SU-DHL-6 (cell line): ENCODE data around the gene SDK2.

Experiments used
- H2AFZ ChIP-seq: fragments of 200-600 bp; sonication (generic); 2 replicates; pipeline ENCODE4 v1.6.1; 2014; ENCODE audit warnings: low read depth, mild to moderate bottlenecking, moderate library complexity, mixed read lengths, antibody characterized with exemption, low read length; ENCODE audit not compliant: severe bottlenecking
- H3F3A ChIP-seq: fragments of 200-600 bp; shearing (Covaris generic); 2 replicates; pipeline ENCODE4 v1.6.0; 2016; ENCODE audit warnings: antibody characterized with exemption, mild to moderate bottlenecking; ENCODE audit not compliant: insufficient read depth
- H3K27ac ChIP-seq: fragments of 200-600 bp; sonication (generic); 2 replicates; pipeline ENCODE4 v1.5.1; 2016; ENCODE audit warnings: low read depth, mild to moderate bottlenecking, low read length, moderate library complexity, mixed read lengths
- H3K27me3 ChIP-seq: fragments of 200-600 bp; sonication (generic), shearing (Covaris generic); 2 replicates; pipeline ENCODE4 v1.6.0; 2014; ENCODE audit warnings: mild to moderate bottlenecking, low read length
- H3K36me3 ChIP-seq: fragments of 200-600 bp; sonication (generic); 2 replicates; pipeline ENCODE4 v1.6.1; 2014; ENCODE audit warnings: mild to moderate bottlenecking, low read length, mixed read lengths
- H3K4me2 ChIP-seq: fragments of 300-600, 200-600 bp; shearing (Covaris generic), sonication (generic); 2 replicates; pipeline ENCODE4 v1.6.0; 2014; ENCODE audit warnings: low read length, low read depth, mild to moderate bottlenecking; ENCODE audit not compliant: poor library complexity, severe bottlenecking
- H3K4me3 ChIP-seq: fragments of 200-600 bp; sonication (generic); 2 replicates; pipeline ENCODE4 v1.5.1; 2014; ENCODE audit warnings: antibody characterized with exemption, low read length, mild to moderate bottlenecking, mixed read lengths; ENCODE audit not compliant: insufficient read depth, poor library complexity, severe bottlenecking
- H3K79me2 ChIP-seq: fragments of 200-600 bp; sonication (generic); 2 replicates; pipeline ENCODE4 v1.6.1; 2014; ENCODE audit warnings: mild to moderate bottlenecking, low read length, moderate library complexity; ENCODE audit not compliant: insufficient read depth
- H3K9ac ChIP-seq: fragments of 200-600 bp; sonication (generic); 2 replicates; pipeline ENCODE4 v1.7.0; 2014; ENCODE audit warnings: mild to moderate bottlenecking, low read length
- H3K9me2 ChIP-seq: fragments of 200-600 bp; sonication (generic); replicated peaks from 2 replicates; pipeline ENCODE4 v1.6.1; 2014; ENCODE audit warnings: low read length; ENCODE audit not compliant: insufficient read depth
- H3K9me3 ChIP-seq: fragments of 200-600 bp; sonication (generic); 2 replicates; pipeline ENCODE4 v1.6.1; 2014; ENCODE audit warnings: low read length, mixed read lengths; ENCODE audit not compliant: insufficient read depth
- H4K20me1 ChIP-seq: fragments of 200-600 bp; sonication (generic); 2 replicates; pipeline ENCODE4 v1.6.1; 2014; ENCODE audit warnings: low read depth, mild to moderate bottlenecking, antibody characterized with exemption, low read length, moderate library complexity, mixed read lengths
- CTCF ChIP-seq: fragments of 200-600 bp; sonication (generic); IDR thresholded peaks from one replicate; pipeline ENCODE4 v1.5.1; 2017; ENCODE audit warnings: antibody characterized with exemption, mild to moderate bottlenecking, low read length, moderate library complexity; ENCODE audit not compliant: insufficient read depth, poor library complexity, severe bottlenecking
- EZH2phosphoT487 ChIP-seq: fragments of 200-600 bp; sonication (generic), shearing (Covaris generic); conservative IDR thresholded peaks from 2 replicates; pipeline ENCODE4 v1.6.1; 2018; ENCODE audit warnings: mild to moderate bottlenecking, antibody characterized with exemption, low read length, moderate library complexity, mixed read lengths

The SDK2 gene

DNA sequence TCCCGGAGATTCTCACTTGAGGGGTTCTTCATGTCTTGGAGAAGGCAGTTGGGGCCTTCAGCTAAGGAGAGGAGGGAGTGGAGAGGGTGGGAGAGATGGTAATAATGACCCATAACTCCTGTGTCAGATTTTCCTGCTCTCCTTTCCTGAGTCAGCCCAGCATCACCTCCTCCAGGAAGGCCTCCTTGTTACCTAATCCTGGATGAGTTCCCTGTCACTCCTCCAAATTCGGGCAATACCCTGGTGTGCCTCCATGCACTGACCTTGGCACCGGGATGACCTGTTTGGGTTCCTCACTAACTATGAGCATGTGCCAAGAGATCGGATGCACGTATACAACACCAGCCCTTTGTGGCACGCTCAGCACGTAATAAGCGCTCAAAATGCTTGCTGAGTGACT, 38.8 kb downstream of the SDK2 start:
- Histone ChIP-seq H3K9me2 (no peaks in the 10 kb centered on the region), H3K36me3 (no peaks in the 10 kb centered on the region), H3F3A (no peaks in the 10 kb centered on the region), H4K20me1 (no peaks in the 10 kb centered on the region), H3K27me3 (no peaks in the 10 kb centered on the region), H3K27ac (no peak overlapping the region), H3K79me2 (no peaks in the 10 kb centered on the region), H2AFZ (no peak overlapping the region), H3K4me2 (no peak overlapping the region), H3K4me3 (no peak overlapping the region), H3K9me3 (no peaks in the 10 kb centered on the region), H3K9ac (no peak overlapping the region)
- TF ChIP-seq EZH2phosphoT487 (no peak), CTCF (no peak)

GRCh38 chr17:73604476-73604875, 39.8 kb downstream of the SDK2 start:
- no peaks in the 10 kb centered on the region for H4K20me1 ChIP-seq
- no peaks in the 10 kb centered on the region for H3K9me2 ChIP-seq
- no peak overlapping the region for H3K9ac ChIP-seq
- H3K27ac ChIP-seq, result no peak overlapping the region
- no peak for TF ChIP-seq EZH2phosphoT487
- TF ChIP-seq CTCF, result no peak
- H3K79me2 ChIP-seq, result no peaks in the 10 kb centered on the region
- no peak overlapping the region for H3K4me2 ChIP-seq
- H3K36me3 ChIP-seq, result no peaks in the 10 kb centered on the region
- H3K9me3 ChIP-seq, result no peaks in the 10 kb centered on the region
- H3K4me3 ChIP-seq, result no peak overlapping the region
- H3F3A ChIP-seq, result no peaks in the 10 kb centered on the region
- H3K27me3 ChIP-seq, result no peaks in the 10 kb centered on the region
- H2AFZ ChIP-seq, result no peak overlapping the region

DNA sequence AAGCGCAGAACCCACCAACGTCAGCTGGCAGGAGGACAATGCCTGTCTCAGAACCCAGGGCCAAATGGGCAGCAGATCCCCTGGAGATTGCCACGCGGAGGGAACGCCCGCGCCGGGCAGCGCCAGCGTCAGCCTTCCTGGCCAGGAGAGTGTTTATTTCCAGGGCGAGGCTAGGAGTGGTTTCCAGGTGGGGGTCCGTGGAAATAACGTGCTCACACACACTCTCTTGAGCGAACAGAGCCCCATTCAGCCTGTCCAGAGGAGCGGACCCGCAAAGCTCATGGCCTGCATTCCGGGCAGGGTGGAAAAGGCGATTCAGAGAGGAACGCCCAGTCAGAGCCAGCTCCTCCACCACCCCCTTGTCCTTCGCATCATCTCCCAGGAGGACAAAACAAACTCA, 40.3 kb downstream of the SDK2 start:
- H3K27me3 ChIP-seq, result no peaks in the 10 kb centered on the region
- H3K9ac ChIP-seq, result no peak overlapping the region
- no peak for TF ChIP-seq EZH2phosphoT487
- no peak for TF ChIP-seq CTCF
- no peak overlapping the region for H3K4me3 ChIP-seq
- H4K20me1 ChIP-seq, result no peaks in the 10 kb centered on the region
- H3K36me3 ChIP-seq, result no peaks in the 10 kb centered on the region
- no peak overlapping the region for H3K4me2 ChIP-seq
- H3K79me2 ChIP-seq, result no peaks in the 10 kb centered on the region
- H2AFZ ChIP-seq, result no peak overlapping the region
- H3K27ac ChIP-seq, result no peak overlapping the region
- no peaks in the 10 kb centered on the region for H3K9me2 ChIP-seq
- no peaks in the 10 kb centered on the region for H3F3A ChIP-seq
- no peaks in the 10 kb centered on the region for H3K9me3 ChIP-seq
